HG03159 (cell line): ENCODE results near the gene MUC2.

ENCODE experiments used
- ATAC-seq: cut with Tn5 transposase; IDR thresholded peaks from one replicate; pipeline ENCODE4 v1.9.1; 2021; ENCODE audit warnings: mild to moderate bottlenecking, moderate library complexity; ENCODE audit not compliant: unreplicated experiment

MUC2 gene

DNA sequence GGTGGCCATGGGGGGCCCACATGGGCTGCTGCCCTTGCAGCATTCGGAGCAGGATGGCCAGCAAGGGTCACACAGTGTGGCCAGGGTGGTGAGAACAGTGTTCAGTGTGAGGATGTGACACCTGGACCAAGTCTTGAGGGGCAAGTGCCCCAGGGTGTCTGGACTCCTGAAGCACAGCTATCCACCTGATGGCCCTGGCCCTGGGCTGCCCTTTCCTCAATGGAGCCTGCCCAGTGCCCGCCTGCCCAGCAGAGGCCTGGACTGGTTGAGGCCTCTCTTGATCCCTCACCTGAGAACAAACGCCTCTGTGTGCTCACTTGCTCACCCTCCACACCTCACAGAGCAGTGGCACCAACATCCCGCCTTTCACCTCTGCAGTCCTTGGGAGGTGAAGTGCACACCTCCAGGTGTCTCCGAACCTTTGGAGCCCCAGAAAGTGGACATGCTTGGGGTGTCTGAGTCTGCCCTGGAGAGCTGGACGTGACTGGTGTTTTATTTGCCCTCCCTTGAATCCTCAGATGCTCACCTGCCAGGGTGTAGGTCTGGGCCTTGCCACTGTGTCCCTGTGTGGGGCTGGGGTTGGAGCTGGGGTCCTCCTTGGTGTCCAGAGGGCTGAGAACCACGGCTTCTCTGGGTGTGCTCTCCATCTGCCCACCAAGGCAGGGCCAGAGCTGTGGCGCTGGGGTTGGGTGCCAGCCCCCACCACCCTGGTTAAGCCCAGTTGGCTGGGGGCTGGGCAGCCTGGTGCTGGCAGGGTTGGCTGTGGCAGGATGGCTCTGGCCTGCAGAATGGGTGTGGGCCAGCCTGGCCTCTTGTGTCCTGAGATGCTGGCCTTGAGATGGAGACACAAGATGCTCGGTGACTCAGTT is 3.8 kb upstream of the MUC2 start:
- ATAC-seq = no peak

GRCh38 chr11:1071571-1072115 is 3.0 kb upstream of the MUC2 start:
- ATAC-seq = no peak

DNA sequence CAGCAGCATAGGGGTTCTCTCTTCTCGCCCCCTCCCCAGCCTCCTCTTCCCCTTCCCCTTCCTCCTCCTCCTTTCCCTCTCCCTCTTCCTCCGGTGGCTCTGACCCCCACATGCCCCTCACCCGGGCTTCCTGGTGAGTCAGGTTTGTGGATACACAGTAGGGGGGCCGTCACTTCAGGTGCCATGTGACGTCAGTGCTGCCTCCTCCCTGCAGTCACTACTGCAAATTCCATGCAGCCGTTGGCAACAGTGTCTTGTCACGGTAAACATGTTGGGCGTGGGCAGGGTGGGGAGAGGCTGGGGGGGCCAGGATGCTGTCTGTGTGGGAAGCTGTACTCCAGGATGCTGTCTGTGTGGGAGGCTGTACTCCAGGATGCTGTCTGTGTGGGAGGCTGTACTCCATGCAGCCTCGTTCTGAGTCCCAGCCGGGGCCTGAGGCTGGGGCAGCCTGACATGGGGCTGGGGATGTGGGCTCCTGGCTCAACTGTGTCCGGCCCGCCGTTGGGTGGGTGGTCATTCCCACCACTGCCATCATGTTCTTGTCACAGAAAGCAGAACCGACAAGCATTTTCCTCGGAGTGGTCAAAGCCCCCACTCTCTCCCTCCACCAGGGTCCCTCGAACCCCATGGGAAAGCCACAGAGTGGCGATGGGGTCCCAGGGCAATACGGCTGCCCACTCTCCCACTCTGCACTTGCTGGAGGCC is 2.4 kb upstream of the MUC2 start:
- ATAC-seq = no peak

- ATAC-seq = no peak
These were observed 1.8 kb upstream of the MUC2 start for GRCh38 chr11:1072821-1073231.

DNA sequence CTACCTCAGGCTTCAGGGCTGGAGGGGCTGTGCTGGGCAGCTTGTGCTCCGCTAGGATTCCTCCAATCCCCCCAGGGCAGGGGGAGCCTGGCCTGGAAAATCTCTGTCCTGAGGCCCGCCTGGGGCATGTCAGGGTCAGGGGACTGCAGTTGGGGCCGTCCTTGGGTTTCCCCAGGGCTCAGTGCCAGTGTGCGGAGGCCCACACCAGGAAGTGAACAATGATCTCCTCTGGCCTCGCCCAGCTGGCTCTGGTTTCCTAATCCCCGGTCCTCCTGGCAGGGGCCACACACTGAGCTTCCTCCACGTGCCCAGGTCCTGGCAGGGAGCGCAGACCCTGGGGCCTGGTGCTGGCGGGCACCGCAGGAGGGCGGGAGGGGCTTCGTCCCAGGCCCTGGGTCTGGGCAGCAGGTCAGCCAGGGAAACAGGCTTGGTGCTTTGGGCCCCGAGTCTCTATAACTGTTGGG is 1.4 kb upstream of the MUC2 start:
- no peak for ATAC-seq

- no peak for ATAC-seq
These were observed 827 bp upstream of the MUC2 start for GRCh38 chr11:1073851-1074243.

DNA sequence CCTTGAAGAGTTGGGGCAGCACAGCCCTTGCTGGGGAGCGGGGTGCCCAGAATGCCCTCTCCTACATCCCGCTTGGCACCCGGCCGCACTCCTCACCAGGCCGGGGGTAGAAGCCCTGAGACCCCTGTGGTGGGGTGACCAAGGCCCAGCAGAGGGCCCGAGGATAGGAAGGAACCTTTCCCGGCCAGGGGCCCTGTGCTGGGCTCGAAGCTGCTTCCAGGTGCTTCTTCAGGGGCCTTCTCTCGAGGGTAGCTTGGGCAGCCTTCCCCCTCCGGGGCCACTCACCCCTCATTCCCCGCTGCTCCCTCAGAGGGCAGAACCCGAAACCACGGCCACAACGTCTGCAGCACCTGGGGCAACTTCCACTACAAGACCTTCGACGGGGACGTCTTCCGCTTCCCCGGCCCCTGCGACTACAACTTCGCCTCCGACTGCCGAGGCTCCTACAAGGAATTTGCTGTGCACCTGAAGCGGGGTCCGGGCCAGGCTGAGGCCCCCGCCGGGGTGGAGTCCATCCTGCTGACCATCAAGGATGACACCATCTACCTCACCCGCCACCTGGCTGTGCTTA is 752 bp downstream of the MUC2 start:
- ATAC-seq = no peak

- no peak for ATAC-seq
These were observed 1.5 kb downstream of the MUC2 start for GRCh38 chr11:1076061-1076665.

GRCh38 chr11:1077033-1077416 is 2.4 kb downstream of the MUC2 start:
- ATAC-seq = no peak

DNA sequence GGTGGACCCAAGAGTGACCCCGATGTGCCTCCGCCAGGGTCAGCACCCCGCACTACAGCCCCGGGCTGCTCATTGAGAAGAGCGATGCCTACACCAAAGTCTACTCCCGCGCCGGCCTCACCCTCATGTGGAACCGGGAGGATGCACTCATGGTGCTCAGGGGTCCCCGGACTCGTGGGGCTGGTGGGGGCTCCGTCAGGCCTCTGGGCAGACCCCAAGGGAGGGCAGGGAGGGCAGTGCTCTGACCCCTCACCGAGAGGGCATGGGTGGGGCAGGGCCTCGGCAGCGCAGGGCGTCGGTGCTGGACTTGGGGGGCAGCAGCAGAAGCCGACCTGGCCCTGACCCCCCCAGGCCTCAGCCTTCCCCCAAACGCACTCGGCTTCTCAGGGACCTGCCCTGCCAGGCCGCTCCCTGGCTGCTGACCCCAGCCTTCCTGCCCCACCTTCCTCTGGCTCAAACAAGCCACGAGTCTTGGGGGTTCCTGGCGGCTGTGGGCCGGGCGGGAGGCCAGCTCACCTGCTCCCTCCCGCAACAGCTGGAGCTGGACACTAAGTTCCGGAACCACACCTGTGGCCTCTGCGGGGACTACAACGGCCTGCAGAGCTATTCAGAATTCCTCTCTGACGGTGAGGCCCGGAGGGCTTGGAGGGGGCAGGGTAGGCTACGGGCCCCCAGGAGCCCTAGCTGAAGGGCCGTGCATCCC is 2.9 kb downstream of the MUC2 start:
- no peak for ATAC-seq

GRCh38 chr11:1078191-1078601 is 3.5 kb downstream of the MUC2 start:
- no peak for ATAC-seq

DNA sequence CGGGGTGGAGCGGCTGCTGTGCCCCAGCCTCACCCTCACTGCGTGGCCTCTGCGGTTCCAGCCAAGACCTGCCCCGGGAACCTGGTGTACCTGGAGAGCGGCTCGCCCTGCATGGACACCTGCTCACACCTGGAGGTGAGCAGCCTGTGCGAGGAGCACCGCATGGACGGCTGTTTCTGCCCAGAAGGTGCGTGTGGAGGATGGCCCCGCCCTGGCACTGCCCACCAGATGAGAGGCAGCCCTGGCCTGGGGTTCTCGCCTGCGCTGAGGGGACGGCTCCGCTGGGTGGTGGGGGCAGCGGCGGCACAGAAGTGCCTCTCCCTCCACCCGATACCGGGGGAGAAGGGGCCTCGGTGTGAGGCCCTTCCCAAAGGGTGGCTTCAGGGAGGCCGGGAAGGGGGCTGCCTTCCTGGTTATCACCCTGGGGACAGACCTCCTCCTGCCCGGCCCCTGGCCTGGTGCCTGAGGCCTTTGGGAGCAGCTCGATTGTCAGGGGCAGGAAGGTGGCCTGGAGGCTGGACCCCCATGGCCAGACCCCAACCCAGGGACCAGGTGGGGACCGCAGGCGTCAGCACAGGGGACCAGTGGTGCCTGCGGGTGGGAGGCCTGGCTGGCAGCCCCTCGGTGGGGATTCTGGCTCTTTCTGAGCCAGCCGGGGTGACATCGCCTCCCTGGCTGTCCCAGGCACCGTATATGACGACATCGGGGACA is 7.1 kb downstream of the MUC2 start:
- no peak for ATAC-seq

DNA sequence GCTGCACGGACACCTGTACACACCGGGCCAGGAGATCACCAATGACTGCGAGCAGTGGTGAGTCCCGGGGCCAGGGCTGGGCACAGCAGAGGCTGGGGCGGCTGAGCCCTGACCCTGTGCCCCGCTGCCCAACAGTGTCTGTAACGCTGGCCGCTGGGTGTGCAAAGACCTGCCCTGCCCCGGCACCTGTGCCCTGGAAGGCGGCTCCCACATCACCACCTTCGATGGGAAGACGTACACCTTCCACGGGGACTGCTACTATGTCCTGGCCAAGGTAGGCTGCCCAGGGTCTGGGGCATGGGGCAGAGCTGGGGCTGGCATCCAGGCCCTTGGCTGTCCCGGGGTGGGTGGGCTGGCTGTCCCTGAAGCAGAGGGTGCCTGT is 7.7 kb downstream of the MUC2 start:
- ATAC-seq = no peak

GRCh38 chr11:1082728-1083620 is 8.3 kb downstream of the MUC2 start:
- ATAC-seq = no peak

- no peak for ATAC-seq
These were observed 9.2 kb downstream of the MUC2 start for GRCh38 chr11:1083621-1084551.

- ATAC-seq = no peak
These were observed 10.1 kb downstream of the MUC2 start for GRCh38 chr11:1084561-1085439.
